Renal cortical epithelial cell (primary cell): Measurements from ENCODE around the gene RPL10. TPM values are rescaled to one million over a fixed set of nuclear protein-coding genes. Genes with fewer than 3 reads are reported as not detected.

Experiments used
- DNase-seq: peaks from one replicate; pipeline ENCODE4 v3.0.0-alpha.2; 2011; ENCODE audit warnings: low read depth
- total RNA-seq: library from RNA; depleted of rRNA; stranded (reverse); fragments of >200 nt; gene quantifications from 2 replicates; pipeline ENCODE4 v1.2.3, GENCODE V29; 2014

Gene RPL10
- 3,735 and 5,196 TPM in 2 replicates for total RNA-seq

DNA sequence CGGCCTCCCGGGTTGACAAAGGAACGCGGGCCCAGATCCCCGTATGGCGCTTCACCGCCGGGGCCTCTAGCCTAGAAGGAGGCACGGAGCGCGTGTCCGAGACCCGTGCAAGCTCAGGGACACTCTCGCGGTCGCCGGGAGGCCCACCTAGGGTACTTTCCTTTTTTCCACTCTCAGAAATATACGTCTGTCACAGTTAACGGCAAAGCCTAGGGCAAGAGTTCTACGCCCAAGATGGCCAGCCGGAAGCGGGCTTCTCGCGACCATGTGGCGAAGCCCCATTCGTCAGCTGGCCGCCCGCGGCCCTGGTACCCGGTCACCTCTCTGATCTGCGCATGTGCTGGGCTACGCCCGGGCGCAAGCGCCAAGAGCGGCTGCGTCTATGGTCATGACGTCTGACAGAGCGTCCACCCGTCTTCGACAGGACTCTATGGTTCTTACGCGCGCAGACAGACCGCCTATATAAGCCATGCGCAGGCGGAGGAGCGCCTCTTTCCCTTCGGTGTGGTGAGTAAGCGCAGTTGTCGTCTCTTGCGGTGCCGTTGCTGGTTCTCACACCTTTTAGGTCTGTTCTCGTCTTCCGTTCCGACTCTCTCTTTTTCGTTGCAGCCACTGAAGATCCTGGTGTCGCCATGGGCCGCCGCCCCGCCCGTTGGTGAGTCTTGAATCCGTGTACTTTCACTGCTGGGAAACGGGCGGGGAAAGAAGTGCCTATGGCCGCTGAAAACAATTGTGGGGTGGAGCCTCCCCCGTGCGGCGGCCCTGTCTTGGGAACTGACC, at the start of gene RPL10:
TSS of gene RPL10 (plus strand) at position 490 of the 780 bp plus-strand sequence. CDS start at position 633, 143 bp downstream.
- DNase-seq = peak; percentile 93

DNA sequence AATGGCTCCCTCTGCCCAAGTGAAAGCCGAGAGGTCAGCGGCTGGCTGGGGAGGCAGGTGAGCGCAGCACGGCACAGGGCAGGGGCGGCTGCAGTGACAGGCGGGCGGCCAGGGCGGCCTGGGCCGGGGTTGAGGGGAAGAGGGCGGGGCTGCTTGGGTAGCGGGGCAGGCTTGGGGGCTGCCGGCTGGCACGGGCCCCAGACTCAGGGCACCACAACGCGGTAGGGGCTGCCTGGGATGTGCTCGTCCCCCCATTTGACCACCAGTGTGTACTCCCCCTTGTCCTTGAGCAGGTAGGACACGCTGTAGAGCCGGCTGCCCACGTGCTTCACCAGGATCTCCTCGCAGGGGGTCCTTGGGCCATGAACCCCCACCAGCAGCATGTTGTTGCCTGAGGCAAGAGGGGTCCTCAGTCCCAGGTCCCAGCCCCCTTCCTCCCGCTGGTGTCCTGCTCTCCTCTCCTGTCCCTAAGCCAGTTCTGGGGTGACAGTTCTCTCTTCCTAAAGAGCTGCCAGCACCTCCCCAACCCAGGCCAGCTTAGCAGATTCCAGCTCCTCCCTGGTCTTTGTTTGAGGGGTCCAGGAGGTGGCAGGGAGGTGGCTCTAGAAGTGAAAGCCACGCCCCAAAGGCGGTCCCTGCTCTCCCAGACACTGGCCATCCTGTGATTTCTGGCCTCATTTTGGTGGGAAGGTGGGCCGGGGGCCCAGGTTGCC, 49.4 kb upstream of the RPL10 start:
- DNase-seq = no peak

DNA sequence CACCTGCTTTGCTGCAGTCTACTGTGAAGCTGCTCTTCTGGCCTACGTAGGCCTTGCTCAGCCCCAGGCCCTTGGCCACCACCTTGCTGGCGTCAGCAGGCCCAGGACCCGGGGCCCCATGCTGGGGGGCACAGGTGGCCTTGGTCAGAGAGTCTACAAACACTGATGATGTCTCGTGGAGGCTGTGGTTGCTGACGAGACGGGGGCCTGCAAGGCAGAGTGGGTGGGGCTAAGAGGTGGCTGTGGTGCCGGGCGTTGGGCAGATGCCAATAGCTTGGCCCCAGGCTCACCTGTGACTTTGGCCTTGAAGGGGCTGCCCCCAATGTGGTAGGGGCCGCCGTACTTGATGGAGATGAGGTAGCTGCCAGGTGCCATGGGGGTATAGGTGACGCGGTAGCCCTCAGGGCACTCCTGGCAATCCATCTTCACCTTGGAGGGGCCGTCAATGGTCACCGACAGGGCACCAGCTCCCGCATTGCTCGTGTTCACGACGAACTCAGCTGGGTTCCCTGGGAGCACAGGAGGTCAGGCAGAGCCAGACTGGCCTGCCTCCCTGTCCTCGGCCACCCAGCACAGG, 48.7 kb upstream of the RPL10 start:
- no peak for DNase-seq

DNA sequence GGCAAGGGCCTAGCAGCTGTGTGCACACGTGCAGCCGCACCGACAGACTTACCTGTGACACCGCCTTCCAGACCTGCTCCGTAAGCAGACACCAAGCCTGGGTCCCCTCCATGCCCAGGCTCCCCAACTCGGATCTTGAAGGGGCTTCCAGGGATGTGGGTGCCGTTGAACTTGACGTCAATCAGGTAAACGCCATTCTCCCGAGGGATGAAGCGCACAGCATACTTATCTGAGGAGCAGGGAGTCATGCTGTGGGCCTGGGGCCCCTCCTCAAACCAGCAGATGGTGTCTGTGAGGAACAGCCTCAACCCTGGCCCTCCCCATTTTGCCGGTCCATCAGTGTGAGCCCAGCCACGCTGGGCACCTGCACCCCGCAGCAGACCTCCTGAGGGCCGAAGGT, 48.2 kb upstream of the RPL10 start:
- DNase-seq = no peak

DNA sequence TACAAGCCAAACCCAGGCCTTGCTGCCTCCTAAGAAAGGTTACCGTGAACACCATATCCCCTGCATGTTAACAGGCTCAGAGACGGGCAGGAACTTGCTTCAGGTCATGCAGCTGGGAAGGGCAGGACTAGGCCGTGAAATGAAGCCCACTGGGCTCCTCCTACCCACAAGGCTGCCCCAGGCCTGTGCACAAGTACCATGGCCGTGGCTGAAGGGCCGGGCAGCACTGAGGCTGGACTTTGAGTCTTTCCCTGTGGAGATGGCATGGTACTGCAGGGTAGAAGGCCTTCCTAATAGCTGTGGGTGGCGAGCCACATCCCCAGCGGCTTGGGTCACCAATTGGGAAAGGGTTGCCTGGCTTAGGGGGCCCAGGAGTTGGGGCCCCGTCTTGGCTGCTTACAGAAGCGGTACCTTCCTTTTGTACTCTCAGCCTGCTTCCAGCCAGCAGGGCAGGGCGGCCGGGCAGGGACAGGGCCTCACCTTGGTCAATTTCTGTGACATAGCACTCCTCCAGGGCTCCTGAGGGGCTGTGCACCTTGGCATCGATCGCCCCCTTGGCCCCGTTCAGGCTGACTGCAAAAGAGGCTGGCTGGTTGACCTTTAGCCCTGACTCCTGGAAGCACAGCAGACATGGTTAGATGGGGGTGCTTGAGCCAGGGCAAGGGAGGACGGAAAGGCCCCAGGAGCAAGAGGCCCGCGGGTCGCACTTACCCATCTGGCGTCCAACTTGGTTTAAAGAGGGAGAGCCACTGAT, 47.6 kb upstream of the RPL10 start:
- no peak for DNase-seq

DNA sequence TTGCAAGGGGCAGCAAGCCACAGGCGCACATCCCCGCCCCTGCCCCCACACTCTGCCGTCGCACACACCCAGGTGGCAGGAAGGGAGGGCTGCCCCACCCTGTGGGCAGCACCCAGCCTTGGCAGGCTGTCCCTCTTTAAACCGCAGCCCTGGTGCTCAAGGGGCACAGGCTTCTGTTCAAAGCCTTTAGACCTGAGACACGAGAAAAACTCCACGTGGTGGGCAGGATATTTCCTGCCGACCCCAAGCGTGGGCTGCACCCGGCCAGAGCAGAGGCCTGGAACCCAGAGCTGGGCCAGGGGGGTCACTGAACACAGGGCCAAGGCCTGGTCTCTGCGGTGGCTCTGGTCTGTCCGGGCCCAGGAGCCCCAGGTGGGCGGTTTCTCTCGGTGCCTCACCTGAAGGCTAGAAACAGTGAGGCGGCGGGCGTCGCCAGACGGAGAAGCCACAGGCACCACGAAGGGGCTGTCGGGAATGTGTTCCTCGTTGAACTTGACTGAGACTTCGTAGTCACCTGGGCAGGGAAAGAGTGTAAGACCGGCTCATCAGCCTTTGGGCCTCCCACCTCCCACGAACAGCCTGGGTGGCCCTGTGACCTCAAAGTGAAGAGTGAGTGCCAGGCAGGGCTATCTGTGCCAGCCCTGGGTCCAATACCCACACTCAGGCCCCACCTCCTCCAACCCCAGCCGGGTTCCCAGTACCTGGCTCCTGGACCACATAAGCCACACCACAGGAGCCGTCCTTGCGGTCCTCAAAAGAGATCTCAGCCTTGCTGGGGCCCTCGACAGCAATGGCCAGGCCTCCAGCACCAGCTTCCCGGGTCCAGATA, 46.8 kb upstream of the RPL10 start:
- DNase-seq = no peak

DNA sequence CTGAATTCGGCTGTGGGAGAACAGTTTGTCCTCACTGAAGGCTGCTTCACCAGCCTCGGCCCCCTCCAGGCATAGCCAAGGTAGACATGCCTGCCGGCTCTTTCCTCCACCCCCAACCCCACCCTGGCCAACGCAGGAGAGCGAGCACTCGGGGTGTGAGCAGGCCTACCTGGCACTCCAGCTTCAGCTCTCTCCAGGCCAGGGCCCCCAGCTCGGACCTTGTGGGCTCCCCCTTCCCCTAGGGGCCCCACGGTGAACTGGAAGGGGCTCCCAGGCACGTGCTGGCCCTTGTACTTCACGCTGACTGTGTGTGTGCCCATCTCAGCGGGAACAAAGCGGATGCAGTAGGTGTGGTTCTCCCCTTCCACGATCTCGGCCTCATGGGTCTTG, 46.2 kb upstream of the RPL10 start:
- DNase-seq = no peak

DNA sequence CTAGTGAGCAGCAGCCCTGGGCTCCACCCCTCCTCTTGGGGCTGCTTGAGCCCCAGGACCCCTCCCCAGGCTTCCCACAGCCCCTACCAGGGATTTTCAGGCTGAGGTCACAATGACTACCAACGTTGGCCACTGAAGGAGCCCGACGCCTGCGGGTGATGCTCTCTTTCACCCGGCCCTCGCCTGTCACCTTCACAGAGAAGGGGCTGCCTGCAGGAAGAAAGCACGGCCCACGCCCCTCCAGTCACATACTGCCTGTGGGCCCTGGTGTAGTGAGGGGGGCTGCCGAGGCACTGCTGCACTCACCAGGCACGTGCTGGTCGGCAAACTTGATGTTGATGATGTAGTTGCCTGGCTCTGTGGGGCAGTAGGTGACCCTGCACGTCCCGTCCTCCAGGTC, 45.7 kb upstream of the RPL10 start:
- DNase-seq = no peak

DNA sequence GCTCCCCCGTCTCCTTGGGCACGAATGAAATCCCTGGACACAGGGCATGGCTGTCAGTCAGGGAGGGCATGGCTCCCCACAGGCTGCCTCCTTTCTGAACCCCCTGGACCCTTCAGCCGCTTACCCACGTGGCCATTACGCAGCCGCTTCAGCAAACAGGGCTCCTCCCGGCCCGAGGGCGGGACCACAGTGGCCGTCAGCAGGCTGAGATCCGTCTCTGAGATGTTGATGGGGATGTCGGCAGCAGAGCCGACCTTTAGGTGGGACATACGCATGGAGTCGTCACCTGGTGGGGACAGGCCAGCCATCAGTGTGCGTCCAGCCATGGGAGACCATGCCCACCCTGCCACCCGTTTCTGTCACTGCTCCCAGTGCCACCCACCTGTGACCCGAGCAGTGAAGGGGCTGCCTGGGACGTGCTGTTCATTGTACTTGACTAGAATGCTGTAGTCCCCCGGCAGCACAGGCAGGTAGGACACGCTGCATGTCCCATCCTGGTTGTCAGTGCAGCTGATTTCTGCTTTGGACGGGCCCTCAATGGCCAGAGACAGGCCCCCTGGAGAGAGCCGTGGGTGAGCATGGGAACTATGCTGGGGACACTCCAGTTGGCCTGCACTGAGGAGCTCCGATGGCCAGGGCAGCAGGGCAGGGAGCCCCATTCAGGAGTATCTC, 44.9 kb upstream of the RPL10 start:
- DNase-seq = no peak

DNA sequence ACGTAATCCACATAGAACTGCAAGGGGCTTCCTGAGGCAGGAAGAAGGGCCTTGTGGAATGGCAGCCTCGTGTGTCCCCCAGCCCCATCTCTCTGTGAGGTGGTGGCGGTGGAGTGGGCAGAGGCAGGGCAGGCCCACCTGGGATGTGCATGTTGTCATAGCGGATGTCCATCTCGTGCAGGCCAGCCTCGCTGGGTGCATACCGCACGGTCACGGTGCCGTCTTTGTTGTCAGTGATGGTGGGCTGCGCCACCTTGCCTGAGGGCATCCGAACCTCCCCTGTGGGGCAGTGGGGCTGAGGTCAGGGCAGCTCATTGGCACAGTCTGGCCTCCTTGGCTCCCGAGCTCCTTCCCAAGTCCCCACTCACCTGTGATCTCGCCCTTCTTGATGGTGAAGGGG, 44.2 kb upstream of the RPL10 start:
- DNase-seq = no peak

DNA sequence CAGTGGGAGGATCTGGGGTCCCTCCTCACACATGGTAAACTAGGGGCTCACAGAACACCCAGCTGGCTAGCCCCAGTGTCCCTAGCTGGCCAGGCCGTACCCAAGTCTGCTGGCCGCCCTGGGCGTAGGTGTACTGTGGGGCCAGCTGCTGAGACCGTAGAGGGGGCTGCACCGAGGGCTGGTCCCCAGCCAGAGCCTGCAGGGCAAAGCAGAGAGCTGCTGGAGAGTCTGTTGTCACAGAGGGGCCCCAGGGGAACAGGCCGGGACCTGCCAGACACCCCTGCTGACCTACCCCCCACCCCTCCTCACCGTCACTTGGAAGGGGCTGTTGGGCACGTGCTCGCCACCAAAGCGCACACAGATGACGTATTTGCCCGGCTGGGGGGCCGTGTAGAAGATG, 43.7 kb upstream of the RPL10 start:
- no peak for DNase-seq

DNA sequence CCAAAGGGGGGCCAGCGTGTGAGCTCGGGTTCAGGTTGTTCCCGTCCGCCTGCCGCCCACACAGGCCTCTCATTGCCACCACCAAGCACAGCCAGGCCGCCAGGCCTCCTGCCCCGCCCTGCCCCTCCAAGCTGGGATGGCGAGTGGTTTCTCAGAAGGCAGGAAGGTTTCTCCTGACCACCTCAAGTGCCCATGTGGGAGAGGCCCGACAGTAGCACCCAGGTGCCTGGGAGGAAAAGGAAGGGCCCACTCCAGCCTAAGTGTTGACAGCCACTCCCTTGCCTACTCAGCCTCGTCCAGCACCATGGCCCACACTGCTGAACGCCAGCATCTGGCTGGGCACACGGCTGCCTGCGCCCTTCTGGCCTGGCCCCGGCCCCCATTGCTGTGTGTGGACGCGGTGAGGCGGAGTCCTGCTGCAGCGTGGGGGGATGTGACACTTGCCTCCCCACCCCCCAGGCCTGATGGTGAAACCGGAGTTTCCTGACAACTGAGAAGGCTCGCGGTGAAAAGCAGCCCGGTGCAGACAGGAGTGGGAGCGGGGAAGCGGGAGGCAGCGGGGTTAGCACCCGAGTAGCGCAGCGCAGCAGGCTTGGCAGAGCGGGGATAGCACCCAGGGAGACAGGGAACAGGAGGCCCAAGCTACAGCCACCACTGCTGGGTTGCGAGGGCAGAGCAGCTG, 42.9 kb upstream of the RPL10 start:
- no peak for DNase-seq

DNA sequence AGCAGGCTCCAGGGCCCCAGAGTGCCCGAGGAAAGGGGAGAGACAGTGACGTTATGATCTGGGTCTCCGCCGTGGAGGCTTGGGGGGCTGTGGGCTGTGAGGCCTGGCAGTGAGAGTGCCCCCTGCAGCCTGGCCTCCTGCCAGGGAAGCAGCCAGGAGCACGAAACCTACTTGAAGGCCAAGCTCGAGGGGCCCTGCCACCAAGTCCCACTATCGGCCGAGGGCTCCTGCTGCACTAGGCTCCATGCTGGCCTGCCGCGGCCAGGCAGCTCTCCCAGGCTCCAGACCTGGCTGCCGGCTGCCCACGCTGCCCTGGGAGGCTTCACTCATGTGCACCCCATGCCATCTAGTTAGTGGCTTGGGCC, 42.4 kb upstream of the RPL10 start:
- no peak for DNase-seq

DNA sequence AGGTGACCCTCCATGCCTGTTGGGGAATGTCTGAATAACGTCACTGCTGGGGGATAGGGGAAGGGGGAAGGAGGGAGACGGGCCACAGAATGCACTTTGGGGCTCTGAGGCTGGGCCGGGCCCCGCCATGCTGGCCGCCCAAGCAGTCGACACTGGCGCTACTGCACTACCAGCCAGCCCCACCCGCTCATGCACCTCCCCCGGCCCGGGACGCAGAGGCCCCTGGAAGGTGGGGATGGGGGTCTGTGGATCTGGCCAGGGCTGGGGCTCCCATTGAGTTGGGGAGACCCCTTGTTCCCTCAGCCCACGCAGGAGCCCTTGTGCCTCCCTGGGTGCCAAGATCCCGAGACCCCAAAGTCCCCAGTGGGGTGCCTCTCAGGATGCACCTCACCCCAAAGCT, 41.6 kb upstream of the RPL10 start:
- no peak for DNase-seq

DNA sequence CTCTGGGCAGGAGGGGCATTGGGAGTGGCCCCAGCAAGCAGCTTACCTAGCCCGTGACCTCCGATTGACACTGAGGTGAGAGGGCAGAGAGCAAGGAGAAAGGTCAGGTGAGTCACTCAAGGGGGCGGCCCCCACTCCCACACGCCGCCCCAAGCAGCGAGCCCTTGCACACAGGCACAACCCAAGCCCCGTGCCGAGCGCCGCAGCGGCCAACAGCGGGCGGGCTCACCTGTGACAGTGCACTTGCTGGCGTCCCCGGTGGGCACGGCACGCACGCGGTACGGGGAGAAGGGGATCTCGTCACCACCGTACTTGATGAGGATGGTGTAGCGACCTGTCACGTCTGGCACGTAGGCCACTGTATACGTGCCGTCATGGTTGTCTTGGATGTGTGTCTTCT, 41.0 kb upstream of the RPL10 start:
- DNase-seq = no peak

DNA sequence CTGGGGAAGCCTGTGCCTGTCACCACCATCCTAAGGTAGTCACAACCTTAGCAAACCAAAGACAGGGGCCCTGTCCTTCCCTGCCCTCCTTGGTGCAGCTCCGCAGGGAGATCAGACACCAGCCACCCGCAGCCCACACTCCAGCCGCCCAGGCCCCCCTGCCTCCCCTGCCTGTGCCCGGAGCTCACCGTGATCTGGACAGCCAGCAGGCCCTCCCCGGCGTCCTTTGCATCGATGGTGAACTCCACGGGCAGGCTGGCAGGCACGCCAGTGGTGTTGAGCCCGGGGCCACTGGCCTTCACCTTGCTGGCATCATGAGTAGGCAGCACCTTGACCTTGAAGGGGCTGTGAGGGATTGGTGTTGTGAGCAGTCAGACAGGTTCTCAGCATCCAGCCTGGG, 40.2 kb upstream of the RPL10 start:
- DNase-seq = no peak

DNA sequence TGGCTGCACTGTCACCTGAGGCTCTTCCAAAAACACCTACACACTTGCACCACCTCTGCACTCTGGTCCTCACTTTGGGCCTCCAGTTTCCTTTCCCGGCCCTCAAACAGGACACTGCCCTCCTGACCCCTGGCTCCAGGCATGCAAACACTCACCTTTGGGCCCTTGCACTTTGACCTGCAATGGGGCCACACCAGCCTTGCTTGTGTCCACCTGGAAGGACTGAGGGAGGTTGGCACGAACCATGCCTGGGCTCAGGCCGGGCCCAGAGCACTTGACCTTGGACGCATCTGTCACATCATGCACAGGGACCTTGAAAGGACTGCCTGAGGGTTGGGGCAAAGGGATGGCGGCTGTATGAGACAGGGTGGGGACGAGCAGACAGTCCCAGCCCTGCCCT, 39.3 kb upstream of the RPL10 start:
- no peak for DNase-seq

DNA sequence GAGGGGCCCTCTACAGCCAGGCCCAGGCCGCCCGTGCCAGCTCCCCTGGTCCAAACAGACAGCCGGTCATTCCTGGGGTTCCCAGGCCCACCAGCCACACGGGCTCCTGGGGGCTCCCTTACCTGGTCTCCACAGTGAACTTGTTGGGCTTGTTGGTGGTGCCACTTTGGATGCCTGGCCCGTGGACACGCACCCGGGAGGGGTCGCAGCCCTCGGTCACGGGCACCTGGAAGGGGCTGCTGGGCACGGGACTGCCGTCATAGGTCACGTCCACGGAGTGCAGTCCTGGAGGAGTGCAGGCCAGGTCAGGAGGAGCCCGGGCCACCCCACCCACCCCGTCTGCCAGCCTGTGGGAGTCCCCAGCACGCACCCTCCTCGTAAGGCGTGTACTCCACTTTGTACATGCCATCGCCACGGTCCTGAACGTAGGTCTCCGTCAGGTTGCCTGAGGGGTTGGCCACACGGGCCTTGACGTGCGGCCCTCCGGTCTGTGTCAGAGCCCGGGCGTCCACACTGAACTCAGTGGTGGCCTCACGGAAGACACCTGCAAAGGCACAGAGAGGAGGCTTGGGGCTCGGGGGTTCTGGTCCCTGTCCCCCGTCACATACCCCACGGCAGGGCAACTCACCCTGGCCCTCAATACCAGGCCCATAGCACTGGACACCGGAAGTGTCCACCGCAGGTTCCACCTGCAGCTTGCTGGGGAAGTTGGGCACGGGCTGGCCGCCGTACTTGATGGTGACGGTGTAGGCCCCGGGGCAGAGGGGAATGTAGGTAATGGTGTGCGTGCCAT, 38.6 kb upstream of the RPL10 start:
- no peak for DNase-seq

DNA sequence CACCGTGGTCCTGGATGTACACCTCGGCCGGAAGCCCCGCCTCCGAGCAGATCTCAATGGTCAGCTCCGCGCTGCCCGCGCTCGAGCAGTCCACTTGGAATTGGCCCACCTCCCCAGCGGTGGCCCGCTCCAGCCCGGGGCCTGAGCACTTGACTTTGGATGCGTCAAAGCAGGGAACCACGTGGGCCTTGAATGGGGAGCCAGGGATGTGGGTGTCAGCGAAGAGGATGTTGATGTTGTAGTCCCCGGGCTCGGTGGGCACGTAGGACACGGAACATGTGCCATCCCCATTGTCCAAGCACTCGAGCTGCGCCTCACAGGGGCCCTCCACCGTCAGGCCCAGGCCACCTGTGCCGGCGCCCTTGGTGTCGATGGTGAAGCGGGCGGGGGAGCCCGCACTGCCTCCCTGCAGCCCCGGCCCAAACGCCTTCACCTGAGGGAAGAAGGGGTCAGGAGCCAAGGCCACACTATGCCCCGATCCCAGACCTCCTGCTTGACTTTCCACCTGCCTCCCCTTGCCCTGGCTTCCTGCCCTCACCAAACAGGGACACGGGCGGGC, 37.9 kb upstream of the RPL10 start:
- no peak for DNase-seq
